ENCODE data around the gene PASD1. TPM values are rescaled to one million over a fixed set of nuclear protein-coding genes. Genes with fewer than 3 reads are reported as not detected.

PASD1 gene
- polyA plus RNA-seq, 1 of the 3 experiments (the other 2 are of a cell fraction): 0.03 TPM

DNA sequence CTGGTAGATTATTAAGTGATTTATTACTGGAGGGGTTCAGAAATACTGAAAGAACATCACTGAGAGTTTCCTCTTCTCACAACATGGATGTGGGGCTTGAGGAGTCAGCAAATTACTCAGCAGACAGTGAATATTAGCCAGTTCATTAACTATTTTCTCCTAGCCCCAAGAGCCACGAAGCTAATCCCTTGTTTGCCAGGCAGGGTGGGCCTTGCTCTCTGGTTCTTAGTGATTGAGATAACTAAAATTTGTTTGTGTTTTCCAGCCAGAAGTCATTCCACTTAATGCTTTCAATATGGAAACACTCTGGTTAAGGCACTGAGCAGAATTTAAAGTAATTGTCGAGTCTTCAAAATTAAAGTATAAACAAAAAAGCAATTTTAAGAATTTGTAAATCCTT, 40.1 kb upstream of the PASD1 start:
- Histone ChIP-seq H3K4me1 (ENCODE audit: control insufficient read depth in 1 of 2, insufficient read depth in 2 of 2, low read depth in 1 of 2, low read length in 1 of 2) (no peaks in the 10 kb centered on the region), H4K20me1 (ENCODE audit: insufficient read depth) (no peaks in the 10 kb centered on the region), H3K27me3 (ENCODE audit: insufficient read depth) (peaks cover 13% of the 10 kb centered on the region; the same call in 1 of the 2 replicates), H3K4me2 (no peak overlapping the region), H3K27ac (ENCODE audit: low read depth in 2 of 2, low read length in 1 of 2) (no peak overlapping the region), H3F3A (replicated peaks; ENCODE audit: insufficient read depth) (no peaks in the 10 kb centered on the region), H3K9me3 (no peaks in the 10 kb centered on the region), H3K36me3 (replicated peaks in 1 of 2; ENCODE audit: control insufficient read depth in 1 of 2, insufficient read depth in 2 of 2, low read length in 1 of 2) (no peaks in the 10 kb centered on the region), H3K9ac (no peak overlapping the region), H3K79me2 (ENCODE audit: insufficient read depth) (no peaks in the 10 kb centered on the region), H3K9me2 (no peaks in the 10 kb centered on the region), H2AFZ (ENCODE audit: low read depth) (no peak overlapping the region), H3K4me3 (ENCODE audit: low read depth in 2 of 2, low read length in 1 of 2) (no peak overlapping the region)
- ChIA-PET CTCF (no interaction called here), POLR2A (no interaction called here)
- TF ChIP-seq TCF12 (IDR thresholded peaks at IDR 0.05) (no peak), CHD2 (IDR thresholded peaks at IDR 0.05; ENCODE audit: low read length, partially characterized antibody) (no peak), EP300 (IDR thresholded peaks at IDR 0.05; ENCODE audit: borderline replicate concordance in 1 of 2, low read depth in 1 of 2, low read length in 1 of 2) (no peak), USF1 (IDR thresholded peaks at IDR 0.05; ENCODE audit: borderline replicate concordance, low read depth) (no peak), POLR2AphosphoS5 (IDR thresholded peaks at IDR 0.05; ENCODE audit: low read depth, low read length) (no peak), JUND (IDR thresholded peaks at IDR 0.05) (no peak), NRF1 (IDR thresholded peaks at IDR 0.05; ENCODE audit: low read depth, low read length) (no peak), NFIC (IDR thresholded peaks at IDR 0.05; ENCODE audit: borderline replicate concordance) (no peak), FOXM1 (IDR thresholded peaks at IDR 0.05; ENCODE audit: low read depth) (no peak), EZH2phosphoT487 (IDR thresholded peaks at IDR 0.05; ENCODE audit: borderline replicate concordance, low read depth) (no peak), TAF1 (IDR thresholded peaks at IDR 0.05; ENCODE audit: borderline replicate concordance, low read depth, low read length) (no peak)
- TF ChIP-seq, protein P1, sequence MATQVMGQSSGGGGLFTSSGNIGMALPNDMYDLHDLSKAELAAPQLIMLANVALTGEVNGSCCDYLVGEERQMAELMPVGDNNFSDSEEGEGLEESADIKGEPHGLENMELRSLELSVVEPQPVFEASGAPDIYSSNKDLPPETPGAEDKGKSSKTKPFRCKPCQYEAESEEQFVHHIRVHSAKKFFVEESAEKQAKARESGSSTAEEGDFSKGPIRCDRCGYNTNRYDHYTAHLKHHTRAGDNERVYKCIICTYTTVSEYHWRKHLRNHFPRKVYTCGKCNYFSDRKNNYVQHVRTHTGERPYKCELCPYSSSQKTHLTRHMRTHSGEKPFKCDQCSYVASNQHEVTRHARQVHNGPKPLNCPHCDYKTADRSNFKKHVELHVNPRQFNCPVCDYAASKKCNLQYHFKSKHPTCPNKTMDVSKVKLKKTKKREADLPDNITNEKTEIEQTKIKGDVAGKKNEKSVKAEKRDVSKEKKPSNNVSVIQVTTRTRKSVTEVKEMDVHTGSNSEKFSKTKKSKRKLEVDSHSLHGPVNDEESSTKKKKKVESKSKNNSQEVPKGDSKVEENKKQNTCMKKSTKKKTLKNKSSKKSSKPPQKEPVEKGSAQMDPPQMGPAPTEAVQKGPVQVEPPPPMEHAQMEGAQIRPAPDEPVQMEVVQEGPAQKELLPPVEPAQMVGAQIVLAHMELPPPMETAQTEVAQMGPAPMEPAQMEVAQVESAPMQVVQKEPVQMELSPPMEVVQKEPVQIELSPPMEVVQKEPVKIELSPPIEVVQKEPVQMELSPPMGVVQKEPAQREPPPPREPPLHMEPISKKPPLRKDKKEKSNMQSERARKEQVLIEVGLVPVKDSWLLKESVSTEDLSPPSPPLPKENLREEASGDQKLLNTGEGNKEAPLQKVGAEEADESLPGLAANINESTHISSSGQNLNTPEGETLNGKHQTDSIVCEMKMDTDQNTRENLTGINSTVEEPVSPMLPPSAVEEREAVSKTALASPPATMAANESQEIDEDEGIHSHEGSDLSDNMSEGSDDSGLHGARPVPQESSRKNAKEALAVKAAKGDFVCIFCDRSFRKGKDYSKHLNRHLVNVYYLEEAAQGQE (IDR thresholded peaks at IDR 0.05; ENCODE audit: low read depth, low read length): no peak
- TF ChIP-seq, protein P2, sequence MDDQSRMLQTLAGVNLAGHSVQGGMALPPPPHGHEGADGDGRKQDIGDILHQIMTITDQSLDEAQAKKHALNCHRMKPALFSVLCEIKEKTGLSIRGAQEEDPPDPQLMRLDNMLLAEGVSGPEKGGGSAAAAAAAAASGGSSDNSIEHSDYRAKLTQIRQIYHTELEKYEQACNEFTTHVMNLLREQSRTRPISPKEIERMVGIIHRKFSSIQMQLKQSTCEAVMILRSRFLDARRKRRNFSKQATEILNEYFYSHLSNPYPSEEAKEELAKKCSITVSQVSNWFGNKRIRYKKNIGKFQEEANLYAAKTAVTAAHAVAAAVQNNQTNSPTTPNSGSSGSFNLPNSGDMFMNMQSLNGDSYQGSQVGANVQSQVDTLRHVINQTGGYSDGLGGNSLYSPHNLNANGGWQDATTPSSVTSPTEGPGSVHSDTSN (IDR thresholded peaks at IDR 0.05): no peak
- TF ChIP-seq, protein P3, sequence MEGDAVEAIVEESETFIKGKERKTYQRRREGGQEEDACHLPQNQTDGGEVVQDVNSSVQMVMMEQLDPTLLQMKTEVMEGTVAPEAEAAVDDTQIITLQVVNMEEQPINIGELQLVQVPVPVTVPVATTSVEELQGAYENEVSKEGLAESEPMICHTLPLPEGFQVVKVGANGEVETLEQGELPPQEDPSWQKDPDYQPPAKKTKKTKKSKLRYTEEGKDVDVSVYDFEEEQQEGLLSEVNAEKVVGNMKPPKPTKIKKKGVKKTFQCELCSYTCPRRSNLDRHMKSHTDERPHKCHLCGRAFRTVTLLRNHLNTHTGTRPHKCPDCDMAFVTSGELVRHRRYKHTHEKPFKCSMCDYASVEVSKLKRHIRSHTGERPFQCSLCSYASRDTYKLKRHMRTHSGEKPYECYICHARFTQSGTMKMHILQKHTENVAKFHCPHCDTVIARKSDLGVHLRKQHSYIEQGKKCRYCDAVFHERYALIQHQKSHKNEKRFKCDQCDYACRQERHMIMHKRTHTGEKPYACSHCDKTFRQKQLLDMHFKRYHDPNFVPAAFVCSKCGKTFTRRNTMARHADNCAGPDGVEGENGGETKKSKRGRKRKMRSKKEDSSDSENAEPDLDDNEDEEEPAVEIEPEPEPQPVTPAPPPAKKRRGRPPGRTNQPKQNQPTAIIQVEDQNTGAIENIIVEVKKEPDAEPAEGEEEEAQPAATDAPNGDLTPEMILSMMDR (IDR thresholded peaks at IDR 0.05): no peak
- 2% methylated on average over 2 of the region's 2 CpGs for WGBS (ENCODE audit: low lambda C conversion rate)
- DNase-seq: no peak

All from SK-N-SH (cell line).